WTC11 (cell line): ENCODE data around the gene CELF2.

Source experiments
- CTCF ChIP-seq: fragments of 200-600 bp; IDR thresholded peaks from 2 replicates; pipeline ENCODE4 v1.8.0; 2022; ENCODE audit warnings: antibody characterized with exemption
- FOXP4 ChIP-seq: sonication (generic); formaldehyde crosslinking; IDR thresholded peaks from 2 replicates; pipeline ENCODE4 v1.8.0; 2022; ENCODE audit warnings: mild to moderate bottlenecking, missing genetic modification reagents
- NR2C2 ChIP-seq: sonication (generic); formaldehyde crosslinking; IDR thresholded peaks from 2 replicates; pipeline ENCODE4 v1.8.0; 2022; ENCODE audit warnings: mild to moderate bottlenecking, missing genetic modification reagents
- TEAD1 ChIP-seq: sonication (generic); formaldehyde crosslinking; IDR thresholded peaks from 2 replicates; pipeline ENCODE4 v1.8.0; 2022; ENCODE audit warnings: mild to moderate bottlenecking, missing genetic modification reagents
- ZNF121 ChIP-seq: sonication (generic); formaldehyde crosslinking; IDR thresholded peaks from 2 replicates; pipeline ENCODE4 v1.8.0; 2023; ENCODE audit warnings: missing genetic modification reagents
- TF ChIP-seq, protein P1 (sequence below): sonication (generic); formaldehyde crosslinking; IDR thresholded peaks from 2 replicates; pipeline ENCODE4 v1.8.1; 2023; ENCODE audit warnings: mild to moderate bottlenecking, missing genetic modification reagents, moderate library complexity
- TF ChIP-seq, protein P2 (sequence below): sonication (generic); formaldehyde crosslinking; IDR thresholded peaks from 2 replicates; pipeline ENCODE4 v1.8.1; 2023; ENCODE audit warnings: mild to moderate bottlenecking, missing genetic modification reagents, moderate library complexity
- TF ChIP-seq, protein P3 (sequence below): sonication (generic); formaldehyde crosslinking; IDR thresholded peaks from 2 replicates; pipeline ENCODE4 v1.8.0; 2022; ENCODE audit warnings: mild to moderate bottlenecking, missing genetic modification reagents

DNA sequence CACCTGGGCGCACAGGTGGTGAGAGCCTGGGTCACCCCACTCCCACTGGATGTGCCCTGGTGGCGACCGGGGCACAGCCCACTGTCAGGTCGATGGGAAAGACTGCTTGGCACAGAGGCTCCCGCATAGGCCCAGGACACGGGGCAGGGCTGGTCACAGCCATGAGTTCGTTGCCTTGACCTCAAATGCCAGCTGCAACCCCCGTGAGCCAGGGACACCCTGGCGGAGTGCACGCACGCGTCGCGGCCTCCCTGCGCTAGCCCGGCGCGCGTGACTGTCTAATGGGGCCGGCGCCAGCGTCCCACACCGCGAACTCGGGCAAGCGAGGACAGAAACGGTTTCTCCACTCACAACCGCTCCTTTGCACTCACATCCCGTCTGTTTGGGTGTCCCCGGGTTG lies 326.4 kb downstream of the CELF2 start:
- TF ChIP-seq CTCF (no peak), FOXP4 (no peak), TEAD1 (no peak), NR2C2 (CRISPR knock-in tag) (no peak), ZNF121 (CRISPR knock-in tag) (no peak)
- TF ChIP-seq, protein P1, sequence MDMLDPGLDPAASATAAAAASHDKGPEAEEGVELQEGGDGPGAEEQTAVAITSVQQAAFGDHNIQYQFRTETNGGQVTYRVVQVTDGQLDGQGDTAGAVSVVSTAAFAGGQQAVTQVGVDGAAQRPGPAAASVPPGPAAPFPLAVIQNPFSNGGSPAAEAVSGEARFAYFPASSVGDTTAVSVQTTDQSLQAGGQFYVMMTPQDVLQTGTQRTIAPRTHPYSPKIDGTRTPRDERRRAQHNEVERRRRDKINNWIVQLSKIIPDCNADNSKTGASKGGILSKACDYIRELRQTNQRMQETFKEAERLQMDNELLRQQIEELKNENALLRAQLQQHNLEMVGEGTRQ = no peak
- TF ChIP-seq, protein P2, sequence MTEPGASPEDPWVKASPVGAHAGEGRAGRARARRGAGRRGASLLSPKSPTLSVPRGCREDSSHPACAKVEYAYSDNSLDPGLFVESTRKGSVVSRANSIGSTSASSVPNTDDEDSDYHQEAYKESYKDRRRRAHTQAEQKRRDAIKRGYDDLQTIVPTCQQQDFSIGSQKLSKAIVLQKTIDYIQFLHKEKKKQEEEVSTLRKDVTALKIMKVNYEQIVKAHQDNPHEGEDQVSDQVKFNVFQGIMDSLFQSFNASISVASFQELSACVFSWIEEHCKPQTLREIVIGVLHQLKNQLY (CRISPR knock-in tag) = no peak
- TF ChIP-seq, protein P3, sequence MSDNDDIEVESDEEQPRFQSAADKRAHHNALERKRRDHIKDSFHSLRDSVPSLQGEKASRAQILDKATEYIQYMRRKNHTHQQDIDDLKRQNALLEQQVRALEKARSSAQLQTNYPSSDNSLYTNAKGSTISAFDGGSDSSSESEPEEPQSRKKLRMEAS (CRISPR knock-in tag) = no peak
